H9 (cell line): ENCODE data around the gene DPCD. TPM values are rescaled to one million over a fixed set of nuclear protein-coding genes. Genes with fewer than 3 reads are reported as not detected.

ENCODE experiments used
- DNase-seq: peaks from one replicate; pipeline ENCODE4 v3.0.0-alpha.2; 2017
- H2AFZ ChIP-seq: one replicate; pipeline ENCODE4 v1.6.1; 2013; ENCODE audit warnings: mild to moderate bottlenecking, low read length, control low read depth, moderate library complexity
- H2AK5ac ChIP-seq: 2 replicates; pipeline ENCODE4 v1.6.1; 2013; ENCODE audit warnings: low read length, control low read depth, mixed read lengths; ENCODE audit not compliant: insufficient read length
- H2BK120ac ChIP-seq: one replicate; pipeline ENCODE4 v1.6.1; 2013; ENCODE audit warnings: low read depth, mild to moderate bottlenecking, low read length, control low read depth, inconsistent platforms; ENCODE audit not compliant: poor library complexity, severe bottlenecking
- H2BK12ac ChIP-seq: 2 replicates; pipeline ENCODE4 v1.6.1; 2013; ENCODE audit warnings: low read length, control low read depth, mixed read lengths, low read depth; ENCODE audit not compliant: insufficient read length
- H2BK15ac ChIP-seq: 2 replicates; pipeline ENCODE4 v1.6.1; 2013; ENCODE audit warnings: low read depth, low read length, control low read depth
- H2BK20ac ChIP-seq: one replicate; pipeline ENCODE4 v1.6.1; 2013; ENCODE audit warnings: low read depth, mild to moderate bottlenecking, low read length, control low read depth, inconsistent platforms; ENCODE audit not compliant: poor library complexity, severe bottlenecking
- H2BK5ac ChIP-seq: 2 replicates; pipeline ENCODE4 v1.6.1; 2013; ENCODE audit warnings: low read length, control low read depth, mixed read lengths; ENCODE audit not compliant: insufficient read length
- H3K14ac ChIP-seq: 2 replicates; pipeline ENCODE4 v1.6.1; 2013; ENCODE audit warnings: low read length, control low read depth; ENCODE audit not compliant: insufficient read depth
- H3K18ac ChIP-seq: 2 replicates; pipeline ENCODE4 v1.6.1; 2013; ENCODE audit warnings: low read depth, mild to moderate bottlenecking, mixed read lengths, low read length, control low read depth; ENCODE audit not compliant: insufficient read length
- H3K23ac ChIP-seq: 2 replicates; pipeline ENCODE4 v1.6.1; 2013; ENCODE audit warnings: low read length, control low read depth, mixed read lengths, low read depth; ENCODE audit not compliant: insufficient read length
- H3K23me2 ChIP-seq: 2 replicates; pipeline ENCODE4 v1.6.1; 2013; ENCODE audit warnings: low read depth, mild to moderate bottlenecking, mixed read lengths, low read length, control low read depth; ENCODE audit not compliant: insufficient read length, poor library complexity, severe bottlenecking
- H3K27ac ChIP-seq: 2 replicates; pipeline ENCODE4 v1.5.1; 2013; ENCODE audit warnings: low read length, control low read depth, mixed read lengths, low read depth; ENCODE audit not compliant: insufficient read length
- H3K27me3 ChIP-seq: 2 replicates; pipeline ENCODE4 v1.6.1; 2013; ENCODE audit warnings: low read length, control low read depth, inconsistent platforms; ENCODE audit not compliant: insufficient read depth
- H3K4ac ChIP-seq: 2 replicates; pipeline ENCODE4 v1.6.1; 2013; ENCODE audit warnings: low read depth, mild to moderate bottlenecking, control low read depth, inconsistent platforms, low read length, moderate library complexity
- H3K4me1 ChIP-seq: 2 replicates; pipeline ENCODE4 v1.6.1; 2013; ENCODE audit warnings: low read length, control low read depth, inconsistent platforms; ENCODE audit not compliant: insufficient read depth
- H3K4me2 ChIP-seq: 2 replicates; pipeline ENCODE4 v1.6.1; 2013; ENCODE audit warnings: low read length, control low read depth, mixed read lengths; ENCODE audit not compliant: insufficient read length, insufficient read depth
- H3K56ac ChIP-seq: 2 replicates; pipeline ENCODE4 v1.6.1; 2013; ENCODE audit warnings: low read depth, mild to moderate bottlenecking, mixed read lengths, low read length, control low read depth; ENCODE audit not compliant: insufficient read length
- H3K79me1 ChIP-seq: 2 replicates; pipeline ENCODE4 v1.6.1; 2013; ENCODE audit warnings: low read depth, mild to moderate bottlenecking, moderate library complexity, low read length, control low read depth, inconsistent platforms; ENCODE audit not compliant: insufficient read depth, poor library complexity, severe bottlenecking
- H3K79me2 ChIP-seq: 2 replicates; pipeline ENCODE4 v1.6.1; 2013; ENCODE audit warnings: low read length, control low read depth, inconsistent platforms; ENCODE audit not compliant: insufficient read depth
- H3K9ac ChIP-seq: 2 replicates; pipeline ENCODE4 v1.6.1; 2013; ENCODE audit warnings: low read length, control low read depth, mixed read lengths; ENCODE audit not compliant: insufficient read length; ENCODE audit errors: extremely low read depth
- H3K9me3 ChIP-seq: one replicate; pipeline ENCODE4 v1.6.1; 2013; ENCODE audit warnings: low read depth, low read length, inconsistent platforms; ENCODE audit not compliant: control insufficient read depth
- H3T11ph ChIP-seq: one replicate; pipeline ENCODE4 v1.6.1; 2013; ENCODE audit warnings: mild to moderate bottlenecking, low read length, control low read depth, inconsistent platforms
- H4K20me1 ChIP-seq: one replicate; pipeline ENCODE4 v1.6.1; 2013; ENCODE audit not compliant: control insufficient read depth, insufficient read length, insufficient read depth
- H4K5ac ChIP-seq: 2 replicates; pipeline ENCODE4 v1.6.1; 2013; ENCODE audit warnings: low read depth, mild to moderate bottlenecking, mixed read lengths, low read length, control low read depth; ENCODE audit not compliant: insufficient read length
- H4K8ac ChIP-seq: replicated peaks from 2 replicates; pipeline ENCODE4 v1.6.1; 2013; ENCODE audit warnings: low read length, control low read depth, mixed read lengths, low read depth; ENCODE audit not compliant: insufficient read length
- H4K91ac ChIP-seq: 2 replicates; pipeline ENCODE4 v1.6.1; 2013; ENCODE audit warnings: low read depth, mild to moderate bottlenecking, moderate library complexity, mixed read lengths, low read length, control low read depth; ENCODE audit not compliant: insufficient read length
- H3K27ac Mint-ChIP-seq, 3 experiments: 2 replicates in 2 of 3; 3 replicates in 1 of 3; pipeline ENCODE4 v1.8.0; 2020 to 2021; ENCODE audit warnings: mixed read lengths in 3 of 3, mild to moderate bottlenecking in 1 of 3, moderate library complexity in 1 of 3
- H3K27me3 Mint-ChIP-seq: 2 replicates; pipeline ENCODE4 v1.8.0; 2021; ENCODE audit warnings: low read depth, mild to moderate bottlenecking, moderate library complexity, mixed read lengths
- H3K36me3 Mint-ChIP-seq, 3 experiments: 2 replicates in 2 of 3; 3 replicates in 1 of 3; pipeline ENCODE4 v1.8.0; 2020 to 2021; ENCODE audit warnings: low read depth in 3 of 3, mixed read lengths in 3 of 3; ENCODE audit not compliant: insufficient read depth in 1 of 3
- H3K4me1 Mint-ChIP-seq, 2 experiments: 2 replicates each; pipeline ENCODE4 v1.8.0; 2020; ENCODE audit warnings: mixed read lengths in 2 of 2
- H3K4me3 Mint-ChIP-seq, 2 experiments: 2 replicates in 1 of 2; 3 replicates in 1 of 2; pipeline ENCODE4 v1.8.0; 2020 to 2021; ENCODE audit warnings: mild to moderate bottlenecking in 2 of 2, mixed read lengths in 2 of 2, moderate library complexity in 1 of 2
- H3K9me3 Mint-ChIP-seq, 2 experiments: 2 replicates in 1 of 2; 3 replicates in 1 of 2; pipeline ENCODE4 v1.8.0; 2020; ENCODE audit warnings: mild to moderate bottlenecking in 2 of 2, mixed read lengths in 2 of 2, moderate library complexity in 1 of 2
- CTCF ChIP-seq: fragments of 200-600 bp; sonication (generic); conservative IDR thresholded peaks from 3 replicates; pipeline ENCODE4 v1.8.0; 2021; ENCODE audit warnings: antibody characterized with exemption, mild to moderate bottlenecking
- WGBS: extraction: QIAGEN DNeasy Blood & Tissue Kit; methylation state at CpG from one replicate; pipeline ENCODE4 v1.1.7; 2013; ENCODE audit warnings: missing lambda C conversion rate, low lambda C conversion rate, mixed read lengths; ENCODE audit not compliant: insufficient read length; ENCODE audit errors: extremely low coverage; 5-methylcytosine and 5-hydroxymethylcytosine counted together
- total RNA-seq: library from RNA; stranded (reverse); gene quantifications from 2 replicates; pipeline ENCODE4 v1.2.1, GENCODE V29; 2021

Gene DPCD
- total RNA-seq, 1 experiment from 2014 or later, result 21.8 TPM

GRCh38 chr10:101615525-101616116 lies 27.5 kb downstream of the DPCD start:
- Histone ChIP-seq H3K79me1 (no peaks in the 10 kb centered on the region), H2BK15ac (no peak overlapping the region), H2BK20ac (no peak overlapping the region), H3K4me1 (no peaks in the 10 kb centered on the region; the same call in 1 of the 2 replicates), H3K14ac (0 out of 2 replicates have a peak overlapping the region, but pooled peaks have one; percentile 32), H3T11ph (no peak overlapping the region), H4K8ac (no peak overlapping the region), H2BK12ac (no peak overlapping the region), H3K79me2 (no peaks in the 10 kb centered on the region), H4K20me1 (no peaks in the 10 kb centered on the region), H3K4ac (no peak overlapping the region), H4K91ac (no peak overlapping the region), H3K23ac (no peak overlapping the region), H4K5ac (no peak overlapping the region), H3K56ac (no peak overlapping the region), H3K27me3 (no peaks in the 10 kb centered on the region), H2BK5ac (no peak overlapping the region), H3K18ac (no peak overlapping the region), H3K9ac (no peak overlapping the region), H2AK5ac (no peak overlapping the region), H3K23me2 (no peaks in the 10 kb centered on the region), H3K4me2 (no peak overlapping the region), H2AFZ (no peak overlapping the region), H2BK120ac (no peak overlapping the region), H3K27ac (no peak overlapping the region), H3K9me3 (no peaks in the 10 kb centered on the region)
- WGBS, result no CpG with 5 or more reads among the region's 5 CpGs
- no peak for DNase-seq
- H3K4me1 Mint-ChIP-seq, result peaks cover 39 to 56% of the 10 kb centered on the region in 2 experiments
- peak overlapping the region; percentile 34 to 81 (median 80); a peak in 5 of 7 replicates for H3K27ac Mint-ChIP-seq
- no peaks in the 10 kb centered on the region; the same call in 1 of the 2 replicates for H3K27me3 Mint-ChIP-seq
- no peaks in the 10 kb centered on the region for H3K9me3 Mint-ChIP-seq
- peaks cover 3 to 13% (median 9%) of the 10 kb centered on the region in 3 experiments; a peak in 6 of 7 replicates for H3K36me3 Mint-ChIP-seq
- H3K4me3 Mint-ChIP-seq, result no peak overlapping the region
- TF ChIP-seq CTCF, result no peak
